ENCODE data around the gene KNDC1.

DNA sequence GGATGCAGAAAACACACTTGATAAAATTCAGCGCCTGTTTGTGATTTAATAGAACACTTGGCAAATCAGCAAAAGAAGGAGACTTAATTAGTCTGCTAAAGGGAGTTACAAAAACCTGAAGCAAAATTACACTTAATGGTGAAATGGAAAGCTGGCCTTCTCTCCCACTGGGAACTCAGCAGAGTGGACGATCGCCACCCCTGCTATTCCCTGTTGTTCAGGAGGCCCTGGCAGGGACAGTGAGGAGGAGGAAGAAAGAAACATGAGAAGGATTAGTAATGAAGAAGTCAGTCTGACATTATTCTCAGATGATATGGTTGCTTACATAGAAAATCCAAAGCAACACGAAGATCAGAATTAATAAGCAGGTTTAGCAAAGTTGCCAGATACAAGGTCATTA, 5.6 kb upstream of the KNDC1 start:
- TF ChIP-seq, protein P1, sequence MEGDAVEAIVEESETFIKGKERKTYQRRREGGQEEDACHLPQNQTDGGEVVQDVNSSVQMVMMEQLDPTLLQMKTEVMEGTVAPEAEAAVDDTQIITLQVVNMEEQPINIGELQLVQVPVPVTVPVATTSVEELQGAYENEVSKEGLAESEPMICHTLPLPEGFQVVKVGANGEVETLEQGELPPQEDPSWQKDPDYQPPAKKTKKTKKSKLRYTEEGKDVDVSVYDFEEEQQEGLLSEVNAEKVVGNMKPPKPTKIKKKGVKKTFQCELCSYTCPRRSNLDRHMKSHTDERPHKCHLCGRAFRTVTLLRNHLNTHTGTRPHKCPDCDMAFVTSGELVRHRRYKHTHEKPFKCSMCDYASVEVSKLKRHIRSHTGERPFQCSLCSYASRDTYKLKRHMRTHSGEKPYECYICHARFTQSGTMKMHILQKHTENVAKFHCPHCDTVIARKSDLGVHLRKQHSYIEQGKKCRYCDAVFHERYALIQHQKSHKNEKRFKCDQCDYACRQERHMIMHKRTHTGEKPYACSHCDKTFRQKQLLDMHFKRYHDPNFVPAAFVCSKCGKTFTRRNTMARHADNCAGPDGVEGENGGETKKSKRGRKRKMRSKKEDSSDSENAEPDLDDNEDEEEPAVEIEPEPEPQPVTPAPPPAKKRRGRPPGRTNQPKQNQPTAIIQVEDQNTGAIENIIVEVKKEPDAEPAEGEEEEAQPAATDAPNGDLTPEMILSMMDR (optimal IDR thresholded peaks at IDR 0.05 in 1 of 3, IDR thresholded peaks at IDR 0.05 in 1 of 3, conservative IDR thresholded peaks at IDR 0.05 in 1 of 3; ENCODE audit: extremely low read depth in 1 of 3, insufficient read depth in 2 of 3, low read length in 3 of 3) = no peak
- no peak for TF ChIP-seq EZH2 (IDR thresholded peaks at IDR 0.05; ENCODE audit: low read length)
